HG02571 (cell line): ENCODE data around the gene PIK3R4.

Source experiments
- ATAC-seq: cut with Tn5 transposase; IDR thresholded peaks from one replicate; pipeline ENCODE4 v1.9.1; 2021; ENCODE audit warnings: mild to moderate bottlenecking, moderate library complexity; ENCODE audit not compliant: unreplicated experiment

PIK3R4 gene

GRCh38 chr3:130746246-130747039 lies at the start of gene PIK3R4:
PIK3R4 (minus strand) TSS chr3:130746829; CDS start chr3:130745218, 1,611 bp downstream.
- ATAC-seq, result peak; percentile 97

- ATAC-seq, result no peak
Measured at GRCh38 chr3:130795396-130795795, 48.8 kb upstream of the PIK3R4 start.

- ATAC-seq, result no peak
Measured at GRCh38 chr3:130792246-130792645, 45.6 kb upstream of the PIK3R4 start.

- no peak for ATAC-seq
Measured at GRCh38 chr3:130789782-130790322, 43.2 kb upstream of the PIK3R4 start.

- ATAC-seq, result no peak
Measured at GRCh38 chr3:130787422-130788068, 40.9 kb upstream of the PIK3R4 start.

- ATAC-seq, result no peak
Measured at GRCh38 chr3:130786306-130786705, 39.7 kb upstream of the PIK3R4 start.

- ATAC-seq, result no peak
Measured at GRCh38 chr3:130783629-130784028, 37.0 kb upstream of the PIK3R4 start.

GRCh38 chr3:130779486-130779885 lies 32.9 kb upstream of the PIK3R4 start:
- no peak for ATAC-seq

- peak; percentile 89 for ATAC-seq
Measured at GRCh38 chr3:130779031-130779430, 32.4 kb upstream of the PIK3R4 start.

- ATAC-seq, result no peak
Measured at GRCh38 chr3:130773366-130773765, 26.7 kb upstream of the PIK3R4 start.

GRCh38 chr3:130772129-130772528 lies 25.5 kb upstream of the PIK3R4 start:
- ATAC-seq, result no peak

GRCh38 chr3:130770644-130771043 lies 24.0 kb upstream of the PIK3R4 start:
- ATAC-seq, result no peak

GRCh38 chr3:130761730-130762311 lies 15.2 kb upstream of the PIK3R4 start:
- no peak for ATAC-seq

- ATAC-seq, result no peak
Measured at GRCh38 chr3:130760922-130761321, 14.3 kb upstream of the PIK3R4 start.

- ATAC-seq, result peak; percentile 73
Measured at GRCh38 chr3:130759692-130760338, 13.2 kb upstream of the PIK3R4 start.

- ATAC-seq, result no peak
Measured at GRCh38 chr3:130758624-130759369, 12.2 kb upstream of the PIK3R4 start.

GRCh38 chr3:130757611-130758150 lies 11.1 kb upstream of the PIK3R4 start:
- no peak for ATAC-seq

- no peak for ATAC-seq
Measured at GRCh38 chr3:130755666-130756065, 9.0 kb upstream of the PIK3R4 start.

GRCh38 chr3:130748981-130749380 lies 2.4 kb upstream of the PIK3R4 start:
- no peak for ATAC-seq

- ATAC-seq, result no peak
Measured at GRCh38 chr3:130748467-130748861, 1.8 kb upstream of the PIK3R4 start.
